Mononuclear cell (primary cell): ENCODE measurements around the gene SMAP2. TPM values are rescaled to one million over a fixed set of nuclear protein-coding genes. Genes with fewer than 3 reads are reported as not detected.
A peak's percentile ranks its signal among the peaks of the same experiment; 100 is the strongest.

Experiments
- H3K27me3 ChIP-seq: 2 replicates; pipeline ENCODE4 v1.6.0; 2011; ENCODE audit warnings: low read length, control low read depth; ENCODE audit not compliant: insufficient read depth
- H3K4me1 ChIP-seq: 2 replicates; pipeline ENCODE4 v1.5.1; 2011; ENCODE audit warnings: mild to moderate bottlenecking, low read length, control low read depth; ENCODE audit not compliant: insufficient read depth
- H3K4me3 ChIP-seq: 2 replicates; pipeline ENCODE4 v1.5.1; 2011; ENCODE audit warnings: mild to moderate bottlenecking, low read length, moderate library complexity
- H3K9me3 ChIP-seq: 2 replicates; pipeline ENCODE4 v1.5.1; 2011; ENCODE audit warnings: low read depth, mild to moderate bottlenecking, control low read depth, low read length
- total RNA-seq: library from RNA; depleted of rRNA; stranded (reverse); fragments of >200 nt; gene quantifications from one replicate; pipeline ENCODE4 v1.2.3, GENCODE V29; 2012

SMAP2 gene
- total RNA-seq, 1 donor = 201 TPM

- Histone ChIP-seq H3K4me1 (peaks cover 14% of the 10 kb centered on the region), H3K9me3 (peaks cover 15% of the 10 kb centered on the region), H3K27me3 (no peaks in the 10 kb centered on the region), H3K4me3 (peak within 1 kb of the TSS; percentile 56)
Measured at GRCh38 chr1:40449684-40450494, 76.4 kb downstream of the SMAP2 start, which contains the start of gene ZFP69B. Gene ZFP69B (plus strand): TSS chr1:40450476. CDS start chr1:40450962, 486 bp downstream.

DNA sequence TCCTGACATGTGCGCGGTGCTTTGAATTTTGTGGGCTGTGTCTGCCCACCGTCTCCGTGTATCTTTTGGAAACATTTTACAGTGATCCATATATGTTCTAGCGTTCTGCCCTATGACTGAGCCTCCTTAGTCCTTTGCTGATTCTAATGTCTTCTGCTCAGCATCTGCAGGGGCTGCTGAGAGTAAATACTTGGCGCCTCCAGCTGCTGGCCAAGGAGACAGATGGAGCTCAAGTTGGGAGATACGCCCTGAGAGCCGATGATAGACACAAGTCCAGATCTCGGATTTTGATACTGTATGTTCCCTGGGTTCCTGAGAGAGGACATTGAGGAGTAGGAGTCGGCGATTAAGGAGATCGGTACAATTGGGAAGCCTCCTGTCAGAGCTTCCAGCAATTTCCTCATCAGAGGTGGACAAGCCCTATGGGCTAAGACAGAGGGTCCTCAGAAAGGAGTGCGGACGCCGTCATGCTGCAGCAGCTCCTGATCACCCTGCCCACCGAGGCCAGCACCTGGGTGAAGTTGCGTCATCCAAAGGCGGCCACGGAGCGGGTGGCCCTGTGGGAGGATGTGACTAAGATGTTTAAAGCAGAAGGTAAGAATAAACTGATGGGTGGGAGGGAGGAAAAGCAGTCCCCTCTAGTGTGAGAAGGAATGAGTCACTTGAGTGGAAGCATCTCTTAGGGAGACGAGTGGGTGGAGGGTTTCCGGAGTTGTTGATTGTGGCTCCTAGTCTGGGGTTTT is 77.1 kb downstream of the SMAP2 start:
- H3K9me3 ChIP-seq = peaks cover 15% of the 10 kb centered on the region
- H3K4me1 ChIP-seq = peaks cover 14% of the 10 kb centered on the region
- peak overlapping the region; percentile 56 for H3K4me3 ChIP-seq
- H3K27me3 ChIP-seq = no peaks in the 10 kb centered on the region

DNA sequence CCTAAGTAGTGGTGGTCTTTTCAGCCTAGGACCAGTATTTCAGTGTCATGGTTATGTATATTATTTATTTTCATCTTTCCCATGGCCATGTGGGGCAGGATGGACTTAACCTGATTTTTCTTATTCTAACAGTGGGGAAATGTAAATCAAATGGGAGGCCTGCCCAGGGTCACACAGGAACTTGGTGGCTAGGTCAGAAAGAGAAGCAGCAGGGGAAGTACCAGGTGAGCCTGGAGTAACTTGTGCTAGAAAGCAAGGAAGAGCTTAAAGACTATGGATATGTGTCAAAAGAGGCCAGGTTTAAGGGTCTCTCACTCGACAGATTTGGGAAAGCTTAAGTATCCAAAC is 77.7 kb downstream of the SMAP2 start:
- no peaks in the 10 kb centered on the region for H3K27me3 ChIP-seq
- peaks cover 14% of the 10 kb centered on the region for H3K4me1 ChIP-seq
- H3K9me3 ChIP-seq = peaks cover 14% of the 10 kb centered on the region
- no peak overlapping the region for H3K4me3 ChIP-seq

GRCh38 chr1:40454873-40455272 is 81.3 kb downstream of the SMAP2 start:
- Histone ChIP-seq H3K4me1 (peaks cover 10% of the 10 kb centered on the region), H3K27me3 (no peaks in the 10 kb centered on the region), H3K4me3 (no peak overlapping the region), H3K9me3 (peaks cover 49% of the 10 kb centered on the region)

DNA sequence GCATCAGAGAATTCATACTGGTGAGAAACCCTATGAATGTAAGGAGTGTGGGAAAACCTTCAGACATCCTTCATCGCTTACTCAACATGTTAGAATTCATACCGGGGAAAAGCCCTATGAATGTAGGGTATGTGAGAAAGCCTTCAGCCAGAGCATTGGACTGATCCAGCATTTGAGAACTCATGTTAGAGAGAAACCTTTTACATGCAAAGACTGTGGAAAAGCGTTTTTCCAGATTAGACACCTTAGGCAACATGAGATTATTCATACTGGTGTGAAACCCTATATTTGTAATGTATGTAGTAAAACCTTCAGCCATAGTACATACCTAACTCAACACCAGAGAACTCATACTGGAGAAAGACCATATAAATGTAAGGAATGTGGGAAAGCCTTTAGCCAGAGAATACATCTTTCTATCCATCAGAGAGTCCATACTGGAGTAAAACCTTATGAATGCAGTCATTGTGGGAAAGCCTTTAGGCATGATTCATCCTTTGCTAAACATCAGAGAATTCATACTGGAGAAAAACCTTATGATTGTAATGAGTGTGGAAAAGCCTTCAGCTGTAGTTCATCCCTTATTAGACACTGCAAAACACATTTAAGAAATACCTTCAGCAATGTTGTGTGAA is 89.5 kb downstream of the SMAP2 start:
- Histone ChIP-seq H3K9me3 (peaks cover 91% of the 10 kb centered on the region), H3K4me3 (no peak overlapping the region), H3K27me3 (no peaks in the 10 kb centered on the region), H3K4me1 (no peaks in the 10 kb centered on the region)

GRCh38 chr1:40469327-40469726 is 95.8 kb downstream of the SMAP2 start:
- Histone ChIP-seq H3K9me3 (peaks cover 79% of the 10 kb centered on the region), H3K4me3 (no peak overlapping the region)

More at GRCh38 chr1:40469327-40469726, 95.8 kb downstream of the SMAP2 start:
- Histone ChIP-seq H3K4me1 (no peaks in the 10 kb centered on the region), H3K27me3 (no peaks in the 10 kb centered on the region)

Other genes with a start within 250 kb of the SMAP2 start
- gene RLF, start 212.3 kb upstream of the SMAP2 start, total RNA-seq = 76.4 TPM
- not detected for gene TMCO2, start 125.8 kb upstream of the SMAP2 start, total RNA-seq
- 17.2 TPM for gene ZMPSTE24, start 115.5 kb upstream of the SMAP2 start, total RNA-seq
- 4.1 TPM for gene COL9A2, start 56.4 kb upstream of the SMAP2 start, total RNA-seq
- gene ZFP69B, start 76.7 kb downstream of the SMAP2 start, total RNA-seq = 2.9 TPM
- 1.0 TPM for gene ZFP69, start 103.6 kb downstream of the SMAP2 start, total RNA-seq
- gene EXO5, start 135.0 kb downstream of the SMAP2 start, total RNA-seq = 2.9 TPM
- 4.1 TPM for gene ZNF684, start 157.9 kb downstream of the SMAP2 start, total RNA-seq